ENCODE results near the gene FUBP3.

FUBP3 gene

GRCh38 chr9:130629443-130630070 is 50.2 kb downstream of the FUBP3 start:
- no peak for TF ChIP-seq CTCF (IDR thresholded peaks at IDR 0.05; ENCODE audit: low read depth, low read length, missing control alignments)
- DNase-seq (ENCODE audit: extremely low read depth, low read depth), result no peak
- no peak overlapping the region for H3K4me3 ChIP-seq (replicated peaks; ENCODE audit: low read depth, low read length)

GRCh38 chr9:130630071-130630450 is 50.7 kb downstream of the FUBP3 start:
- TF ChIP-seq CTCF (IDR thresholded peaks at IDR 0.05; ENCODE audit: low read depth, low read length, missing control alignments), result no peak
- no peak overlapping the region for H3K4me3 ChIP-seq (replicated peaks; ENCODE audit: low read depth, low read length)
- no peak for DNase-seq (ENCODE audit: extremely low read depth, low read depth)

GRCh38 chr9:130630506-130631330 is 51.3 kb downstream of the FUBP3 start:
- no peak for TF ChIP-seq CTCF (IDR thresholded peaks at IDR 0.05; ENCODE audit: low read depth, low read length, missing control alignments)
- no peak for DNase-seq (ENCODE audit: extremely low read depth, low read depth)
- H3K4me3 ChIP-seq (replicated peaks; ENCODE audit: low read depth, low read length), result no peak overlapping the region

GRCh38 chr9:130631331-130632080 is 52.1 kb downstream of the FUBP3 start:
- no peak for DNase-seq (ENCODE audit: extremely low read depth, low read depth)
- no peak overlapping the region for H3K4me3 ChIP-seq (replicated peaks; ENCODE audit: low read depth, low read length)
- TF ChIP-seq CTCF (IDR thresholded peaks at IDR 0.05; ENCODE audit: low read depth, low read length, missing control alignments), result no peak

- TF ChIP-seq CTCF (IDR thresholded peaks at IDR 0.05; ENCODE audit: low read depth, low read length, missing control alignments), result no peak
- H3K4me3 ChIP-seq (replicated peaks; ENCODE audit: low read depth, low read length), result no peak overlapping the region
- DNase-seq (ENCODE audit: extremely low read depth, low read depth), result no peak
Observed at GRCh38 chr9:130632081-130632710, 52.8 kb downstream of the FUBP3 start.

- H3K4me3 ChIP-seq (replicated peaks; ENCODE audit: low read depth, low read length), result no peak overlapping the region
- TF ChIP-seq CTCF (IDR thresholded peaks at IDR 0.05; ENCODE audit: low read depth, low read length, missing control alignments), result no peak
Observed at GRCh38 chr9:130632841-130633240, 53.5 kb downstream of the FUBP3 start.

More at GRCh38 chr9:130632841-130633240, 53.5 kb downstream of the FUBP3 start:
- DNase-seq (ENCODE audit: extremely low read depth, low read depth), result no peak
